ENCODE measurements around the gene GRID1. TPM values are rescaled to one million over a fixed set of nuclear protein-coding genes. Genes with fewer than 3 reads are reported as not detected.

The GRID1 gene
- polyA plus RNA-seq, 1 experiment: 0.49 TPM

- no peak for DNase-seq (ENCODE audit: low read depth)
- no peak for TF ChIP-seq CTCF (IDR thresholded peaks at IDR 0.05; ENCODE audit: insufficient read depth, low read depth, low read length)
- CTCF ChIA-PET: no interaction called here
- POLR2A ChIA-PET: no interaction called here
- no peaks in the 10 kb centered on the region for H3K36me3 ChIP-seq (ENCODE audit: control insufficient read depth, insufficient read depth, low read length)
- no peak overlapping the region for H3K4me3 ChIP-seq (ENCODE audit: low read depth, low read length)
- no peaks in the 10 kb centered on the region for H3K27me3 ChIP-seq (ENCODE audit: control insufficient read depth, insufficient read depth, low read length)
These were observed 773.3 kb downstream of the GRID1 start for GRCh38 chr10:85593226-85593772.

GRCh38 chr10:85581371-85581770 is 785.2 kb downstream of the GRID1 start:
- Histone ChIP-seq H3K4me3 (ENCODE audit: low read depth, low read length) (no peak overlapping the region), H3K36me3 (ENCODE audit: control insufficient read depth, insufficient read depth, low read length) (no peaks in the 10 kb centered on the region), H3K27me3 (ENCODE audit: control insufficient read depth, insufficient read depth, low read length) (no peaks in the 10 kb centered on the region)
- no peak for DNase-seq (ENCODE audit: low read depth)
- CTCF ChIA-PET: interaction anchor here (0.6 kb wide), 1 partner anchor 14 kb away, joined by 4 read pairs; no protein-coding TSS in a partner anchor
- TF ChIP-seq CTCF (IDR thresholded peaks at IDR 0.05; ENCODE audit: insufficient read depth, low read depth, low read length): no peak
- POLR2A ChIA-PET: no interaction called here

GRCh38 chr10:85580585-85580984 is 786.0 kb downstream of the GRID1 start:
- no peaks in the 10 kb centered on the region for H3K36me3 ChIP-seq (ENCODE audit: control insufficient read depth, insufficient read depth, low read length)
- no peaks in the 10 kb centered on the region for H3K27me3 ChIP-seq (ENCODE audit: control insufficient read depth, insufficient read depth, low read length)
- POLR2A ChIA-PET: no interaction called here
- no peak overlapping the region for H3K4me3 ChIP-seq (ENCODE audit: low read depth, low read length)
- CTCF ChIA-PET: no interaction called here
- no peak for TF ChIP-seq CTCF (IDR thresholded peaks at IDR 0.05; ENCODE audit: insufficient read depth, low read depth, low read length)
- DNase-seq (ENCODE audit: low read depth): no peak

GRCh38 chr10:85578860-85579259 is 787.7 kb downstream of the GRID1 start:
- Histone ChIP-seq H3K4me3 (ENCODE audit: low read depth, low read length) (no peak overlapping the region), H3K36me3 (ENCODE audit: control insufficient read depth, insufficient read depth, low read length) (no peaks in the 10 kb centered on the region), H3K27me3 (ENCODE audit: control insufficient read depth, insufficient read depth, low read length) (no peaks in the 10 kb centered on the region)
- no peak for DNase-seq (ENCODE audit: low read depth)
- CTCF ChIA-PET: no interaction called here
- no peak for TF ChIP-seq CTCF (IDR thresholded peaks at IDR 0.05; ENCODE audit: insufficient read depth, low read depth, low read length)
- POLR2A ChIA-PET: no interaction called here

GRCh38 chr10:85575441-85575840 is 791.2 kb downstream of the GRID1 start:
- H3K27me3 ChIP-seq (ENCODE audit: control insufficient read depth, insufficient read depth, low read length): no peaks in the 10 kb centered on the region
- no peak overlapping the region for H3K4me3 ChIP-seq (ENCODE audit: low read depth, low read length)
- H3K36me3 ChIP-seq (ENCODE audit: control insufficient read depth, insufficient read depth, low read length): no peaks in the 10 kb centered on the region
- DNase-seq (ENCODE audit: low read depth): no peak
- ChIA-PET CTCF (no interaction called here), POLR2A (no interaction called here)
- TF ChIP-seq CTCF (IDR thresholded peaks at IDR 0.05; ENCODE audit: insufficient read depth, low read depth, low read length): no peak
